HG02973 (cell line): ENCODE results near the gene PIGC.

Source experiments
- ATAC-seq: cut with Tn5 transposase; IDR thresholded peaks from one replicate; pipeline ENCODE4 v1.9.1; 2021; ENCODE audit warnings: moderate library complexity; ENCODE audit not compliant: unreplicated experiment

PIGC gene

GRCh38 chr1:172399756-172400721 lies 43.8 kb downstream of the PIGC start:
- ATAC-seq: no peak

- ATAC-seq: no peak
Measured at GRCh38 chr1:172398970-172399755, 44.7 kb downstream of the PIGC start.

- ATAC-seq: no peak
Measured at GRCh38 chr1:172398193-172398592, 45.7 kb downstream of the PIGC start.

- no peak for ATAC-seq
Measured at GRCh38 chr1:172397633-172398032, 46.2 kb downstream of the PIGC start.

- peak; percentile 28 for ATAC-seq
Measured at GRCh38 chr1:172397221-172397620, 46.6 kb downstream of the PIGC start.

GRCh38 chr1:172395576-172395975 lies 48.3 kb downstream of the PIGC start:
- ATAC-seq: no peak

GRCh38 chr1:172394811-172395210 lies 49.1 kb downstream of the PIGC start:
- ATAC-seq: no peak

- ATAC-seq: peak; percentile 72
Measured at GRCh38 chr1:172394141-172394751, 49.6 kb downstream of the PIGC start.

GRCh38 chr1:172393354-172393753 lies 50.5 kb downstream of the PIGC start:
- ATAC-seq: no peak

- no peak for ATAC-seq
Measured at GRCh38 chr1:172391976-172392375, 51.9 kb downstream of the PIGC start.
